Activated B cell treated with CpG ODN at 0.5 μM for 24 hours (primary cell): ENCODE measurements around the gene COPZ2. TPM values are rescaled to one million over a fixed set of nuclear protein-coding genes. Genes with fewer than 3 reads are reported as not detected.

Source experiments
- ATAC-seq: fragments of 200-7000 bp; cut with Tn5 transposase; one replicate; pipeline ENCODE4 v1.10.0; 2021; ENCODE audit warnings: low read depth, mild to moderate bottlenecking, moderate library complexity
- CTCF ChIA-PET: fragments of 350-600 bp; sonication (Branson Sonifier 250); formaldehyde crosslinking; loops from one replicate; lab custom pipeline; 2021; ENCODE audit warnings: antibody characterized with exemption; lab: Charles Lee
- POLR2A ChIA-PET: fragments of 350-600 bp; sonication (Branson Sonifier 250); formaldehyde crosslinking; loops from one replicate; lab custom pipeline; 2021; ENCODE audit warnings: antibody characterized with exemption; lab: Charles Lee
- DNase-seq: peaks from one replicate; pipeline ENCODE4 v3.0.0; 2022
- H3K27ac Mint-ChIP-seq: one replicate; pipeline ENCODE4 v1.8.0; 2020; ENCODE audit warnings: mixed read lengths
- H3K27me3 Mint-ChIP-seq: one replicate; pipeline ENCODE4 v1.8.0; 2021; ENCODE audit warnings: mixed read lengths
- H3K36me3 Mint-ChIP-seq: one replicate; pipeline ENCODE4 v1.8.0; 2021; ENCODE audit warnings: low read depth, mixed read lengths
- H3K4me1 Mint-ChIP-seq: one replicate; pipeline ENCODE4 v1.8.0; 2021; ENCODE audit warnings: mixed read lengths
- H3K4me3 Mint-ChIP-seq: one replicate; pipeline ENCODE4 v1.8.0; 2020; ENCODE audit warnings: mild to moderate bottlenecking, mixed read lengths
- H3K9me3 Mint-ChIP-seq: one replicate; pipeline ENCODE4 v1.8.0; 2020; ENCODE audit warnings: mixed read lengths
- CTCF ChIP-seq: fragments of 200-600 bp; IDR thresholded peaks from one replicate; pipeline ENCODE4 v1.8.0; 2022; ENCODE audit warnings: antibody characterized with exemption, mild to moderate bottlenecking
- intact Hi-C: fragments of 100-400 bp; cut with micrococcal nuclease; formaldehyde crosslinking; loops from one replicate; pipeline ENCODE4 v1.15.1; 2024
- total RNA-seq: library from RNA; stranded (reverse); gene quantifications from 2 replicates; pipeline ENCODE4 v1.2.3, GENCODE V29; 2022

The COPZ2 gene
- total RNA-seq, 1 donor from 2014 or later, result 3.3 TPM

DNA sequence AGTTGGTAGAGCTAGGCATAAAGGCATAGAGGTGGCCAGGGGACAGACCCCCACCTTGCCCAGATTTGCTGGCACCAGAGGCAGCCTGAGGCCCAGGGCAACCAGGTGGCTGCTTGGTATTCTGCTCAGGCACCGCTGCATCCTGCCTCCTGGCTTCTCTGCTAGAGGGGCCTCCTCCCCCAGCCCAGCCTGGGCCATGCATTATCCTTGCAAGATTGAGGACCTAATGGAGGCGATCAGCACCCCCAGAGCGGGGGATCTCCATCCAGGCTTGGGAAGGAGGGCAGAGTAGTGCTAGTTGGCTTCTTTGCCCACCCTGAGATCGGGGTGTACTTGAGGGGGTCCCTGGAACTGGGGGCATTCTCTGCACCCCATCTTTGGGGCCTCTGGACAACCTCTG is 42.9 kb downstream of the COPZ2 start:
- POLR2A ChIA-PET, result no interaction called here
- Mint-ChIP-seq H3K4me1 (no peaks in the 10 kb centered on the region), H3K27me3 (peaks cover 2% of the 10 kb centered on the region), H3K9me3 (no peaks in the 10 kb centered on the region), H3K27ac (no peak overlapping the region), H3K36me3 (no peaks in the 10 kb centered on the region), H3K4me3 (no peak overlapping the region)
- CTCF ChIA-PET, result no interaction called here
- no peak for DNase-seq
- no peak for TF ChIP-seq CTCF
- intact Hi-C loops, result no loop called here
- ATAC-seq, result no peak

GRCh38 chr17:47993964-47994363 is 43.6 kb downstream of the COPZ2 start:
- ATAC-seq, result no peak
- Mint-ChIP-seq H3K27me3 (peaks cover 2% of the 10 kb centered on the region), H3K9me3 (no peaks in the 10 kb centered on the region), H3K27ac (no peak overlapping the region), H3K36me3 (no peaks in the 10 kb centered on the region), H3K4me1 (no peaks in the 10 kb centered on the region), H3K4me3 (no peak overlapping the region)
- ChIA-PET POLR2A (no interaction called here), CTCF (no interaction called here)
- no peak for TF ChIP-seq CTCF
- no peak for DNase-seq
- intact Hi-C loops, result no loop called here

GRCh38 chr17:47993031-47993564 is 44.5 kb downstream of the COPZ2 start:
- Mint-ChIP-seq H3K27ac (no peak overlapping the region), H3K9me3 (no peaks in the 10 kb centered on the region), H3K4me3 (no peak overlapping the region), H3K4me1 (no peaks in the 10 kb centered on the region), H3K36me3 (no peaks in the 10 kb centered on the region), H3K27me3 (peaks cover 2% of the 10 kb centered on the region)
- intact Hi-C loops, result no loop called here
- ChIA-PET CTCF (no interaction called here), POLR2A (no interaction called here)
- ATAC-seq, result no peak
- DNase-seq, result no peak
- no peak for TF ChIP-seq CTCF

DNA sequence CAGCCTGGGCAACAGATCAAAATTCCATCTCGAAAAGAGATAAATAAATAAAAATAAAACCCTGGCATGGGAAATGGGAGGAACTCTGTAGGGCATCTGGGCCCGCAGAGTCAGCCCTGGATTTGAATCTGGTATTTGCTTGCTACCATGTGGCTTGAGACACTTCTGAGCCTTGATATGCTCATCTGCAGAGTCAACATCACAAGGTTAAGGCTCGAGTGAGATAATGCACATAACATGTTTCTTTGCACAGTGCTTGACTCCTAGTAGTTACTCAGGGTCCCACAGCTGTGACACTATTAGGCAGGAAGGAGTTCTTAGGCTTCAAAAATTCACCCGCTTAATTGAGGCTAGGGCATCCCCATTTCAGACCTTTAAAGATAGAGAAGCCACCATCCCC is 45.4 kb downstream of the COPZ2 start:
- intact Hi-C loops, result no loop called here
- no peaks in the 10 kb centered on the region for H3K36me3 Mint-ChIP-seq
- ChIA-PET POLR2A (no interaction called here), CTCF (no interaction called here)
- H3K4me1 Mint-ChIP-seq, result no peaks in the 10 kb centered on the region
- ATAC-seq, result no peak
- no peaks in the 10 kb centered on the region for H3K9me3 Mint-ChIP-seq
- DNase-seq, result no peak
- no peak for TF ChIP-seq CTCF
- no peak overlapping the region for H3K4me3 Mint-ChIP-seq
- H3K27me3 Mint-ChIP-seq, result peaks cover 2% of the 10 kb centered on the region
- no peak overlapping the region for H3K27ac Mint-ChIP-seq

DNA sequence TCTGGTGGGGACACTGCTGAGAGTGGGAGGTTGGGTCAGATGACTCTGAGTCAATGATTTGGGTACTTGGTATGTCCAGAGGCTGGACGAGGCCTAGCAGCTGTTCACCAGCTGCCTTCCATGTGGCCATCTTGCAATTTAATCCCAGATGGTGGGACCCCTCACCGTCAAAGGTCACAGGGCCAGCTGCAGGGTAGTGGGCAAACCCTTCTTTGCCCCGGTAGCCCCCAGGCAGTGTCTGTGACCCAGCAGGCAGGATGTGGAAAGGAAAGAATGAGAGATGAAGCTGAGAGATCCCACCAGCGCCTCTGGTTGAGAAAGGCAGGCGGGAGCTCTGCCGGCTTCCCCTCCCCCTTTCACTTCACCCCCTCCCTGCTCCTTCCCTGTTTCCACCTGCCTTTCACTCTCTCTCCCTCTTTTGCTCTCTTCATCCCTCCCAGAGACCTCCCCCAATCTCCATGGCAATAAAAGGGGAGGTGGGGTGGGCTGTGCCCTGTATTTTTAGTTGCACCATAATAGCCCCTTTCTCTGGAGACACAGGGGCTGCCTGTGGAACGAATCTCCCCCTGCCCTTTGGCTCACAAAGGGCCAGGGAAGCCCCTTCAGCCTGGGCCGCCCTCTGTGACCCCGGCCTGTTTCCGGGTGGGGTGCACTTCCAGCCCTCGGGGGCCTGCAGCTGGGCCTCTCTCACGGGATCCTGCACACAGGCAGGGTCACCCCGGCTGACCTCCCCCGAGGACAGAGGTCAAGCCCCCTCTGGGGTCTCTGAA is 46.5 kb downstream of the COPZ2 start:
- Mint-ChIP-seq H3K4me3 (no peak overlapping the region), H3K9me3 (no peaks in the 10 kb centered on the region), H3K27me3 (peaks cover 2% of the 10 kb centered on the region), H3K36me3 (no peaks in the 10 kb centered on the region), H3K27ac (no peak overlapping the region), H3K4me1 (no peaks in the 10 kb centered on the region)
- intact Hi-C loops, result no loop called here
- ChIA-PET CTCF (no interaction called here), POLR2A (interaction anchor here (0.6 kb wide), 1 partner anchor 11 kb away, joined by 4 read pairs; no protein-coding TSS in a partner anchor)
- ATAC-seq (no peak), DNase-seq (no peak)
- no peak for TF ChIP-seq CTCF
